ENCODE results near the gene TOM1L2.

The TOM1L2 gene

DNA sequence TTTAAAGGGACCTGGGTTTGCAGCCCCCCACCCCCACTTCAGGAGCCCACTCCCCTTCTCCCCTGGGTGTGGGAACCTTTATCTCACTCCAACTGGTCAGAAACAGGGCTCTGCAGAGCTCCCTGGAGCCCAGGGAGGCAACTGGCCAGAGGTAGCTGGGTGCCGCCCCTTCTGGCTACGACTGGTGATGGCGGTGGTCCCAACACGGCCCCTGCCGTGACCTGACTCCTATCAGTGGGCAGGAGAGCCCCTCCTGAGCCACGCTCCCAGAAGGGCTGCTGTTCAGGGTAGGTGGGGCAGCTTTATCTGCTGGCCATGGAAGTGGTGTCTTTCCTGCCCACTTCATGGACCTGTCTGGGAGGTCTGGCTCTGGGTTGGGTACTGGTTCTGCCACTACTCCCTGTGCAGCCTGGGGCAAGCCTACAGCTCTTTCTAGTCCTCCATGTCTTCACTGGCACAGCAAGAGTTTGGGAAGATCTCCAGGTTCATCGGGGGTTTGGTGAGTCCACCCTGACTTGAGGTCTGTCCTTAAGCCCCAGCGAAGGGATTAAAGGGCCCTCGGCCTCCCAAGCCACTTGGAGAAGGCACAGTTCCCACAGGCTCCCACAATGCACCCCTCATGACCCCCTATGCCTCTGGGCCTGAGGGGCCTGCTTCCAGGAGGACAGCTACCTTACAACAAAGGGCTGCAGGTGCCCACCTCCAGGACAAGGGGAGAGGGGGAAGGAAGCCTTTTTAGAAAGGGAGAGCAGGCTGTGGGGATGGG lies 129.9 kb downstream of the TOM1L2 start:
- peak overlapping the region; percentile 88 for H3K9ac ChIP-seq (ENCODE audit: low read length)
- peaks cover 15% of the 10 kb centered on the region for H3K36me3 ChIP-seq (ENCODE audit: control insufficient read depth, insufficient read depth, low read length, severe bottlenecking)
- no peaks in the 10 kb centered on the region for H3K9me3 ChIP-seq (ENCODE audit: control insufficient read depth, low read length)
- H3K27me3 ChIP-seq (replicated peaks; ENCODE audit: control insufficient read depth, insufficient read depth, low read length), result no peaks in the 10 kb centered on the region
- no peak for DNase-seq (ENCODE audit: low read depth)
- no peak overlapping the region for H3K4me3 ChIP-seq (ENCODE audit: low read length)
- H3K4me1 ChIP-seq (ENCODE audit: control insufficient read depth, insufficient read depth, low read length), result peaks cover 49% of the 10 kb centered on the region

DNA sequence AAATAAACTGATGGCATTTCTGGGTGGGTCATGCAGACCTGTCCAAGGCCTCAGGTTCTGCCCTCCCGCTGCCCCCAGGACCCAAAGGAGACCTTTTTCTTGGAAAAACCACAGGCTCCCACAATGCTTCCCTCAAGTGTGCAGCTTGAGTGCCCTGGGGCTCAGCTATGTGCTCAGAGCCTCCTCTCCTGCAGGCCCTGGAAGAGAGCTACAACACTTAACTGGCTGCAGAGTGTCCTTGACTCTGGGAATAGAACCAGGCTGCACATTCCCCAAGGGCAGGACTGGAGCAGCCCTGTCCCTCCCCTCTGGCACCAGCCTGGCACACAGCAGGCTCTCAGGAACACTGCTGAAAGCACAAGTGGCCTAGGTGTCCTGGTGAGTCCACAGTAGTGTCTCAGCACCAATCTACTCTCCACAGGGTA lies 130.6 kb downstream of the TOM1L2 start:
- no peaks in the 10 kb centered on the region for H3K9me3 ChIP-seq (ENCODE audit: control insufficient read depth, low read length)
- H3K36me3 ChIP-seq (ENCODE audit: control insufficient read depth, insufficient read depth, low read length, severe bottlenecking), result peaks cover 8% of the 10 kb centered on the region
- H3K4me1 ChIP-seq (ENCODE audit: control insufficient read depth, insufficient read depth, low read length), result peaks cover 50% of the 10 kb centered on the region
- H3K9ac ChIP-seq (ENCODE audit: low read length), result peak overlapping the region; percentile 88
- no peaks in the 10 kb centered on the region for H3K27me3 ChIP-seq (replicated peaks; ENCODE audit: control insufficient read depth, insufficient read depth, low read length)
- no peak for DNase-seq (ENCODE audit: low read depth)
- H3K4me3 ChIP-seq (ENCODE audit: low read length), result no peak overlapping the region

DNA sequence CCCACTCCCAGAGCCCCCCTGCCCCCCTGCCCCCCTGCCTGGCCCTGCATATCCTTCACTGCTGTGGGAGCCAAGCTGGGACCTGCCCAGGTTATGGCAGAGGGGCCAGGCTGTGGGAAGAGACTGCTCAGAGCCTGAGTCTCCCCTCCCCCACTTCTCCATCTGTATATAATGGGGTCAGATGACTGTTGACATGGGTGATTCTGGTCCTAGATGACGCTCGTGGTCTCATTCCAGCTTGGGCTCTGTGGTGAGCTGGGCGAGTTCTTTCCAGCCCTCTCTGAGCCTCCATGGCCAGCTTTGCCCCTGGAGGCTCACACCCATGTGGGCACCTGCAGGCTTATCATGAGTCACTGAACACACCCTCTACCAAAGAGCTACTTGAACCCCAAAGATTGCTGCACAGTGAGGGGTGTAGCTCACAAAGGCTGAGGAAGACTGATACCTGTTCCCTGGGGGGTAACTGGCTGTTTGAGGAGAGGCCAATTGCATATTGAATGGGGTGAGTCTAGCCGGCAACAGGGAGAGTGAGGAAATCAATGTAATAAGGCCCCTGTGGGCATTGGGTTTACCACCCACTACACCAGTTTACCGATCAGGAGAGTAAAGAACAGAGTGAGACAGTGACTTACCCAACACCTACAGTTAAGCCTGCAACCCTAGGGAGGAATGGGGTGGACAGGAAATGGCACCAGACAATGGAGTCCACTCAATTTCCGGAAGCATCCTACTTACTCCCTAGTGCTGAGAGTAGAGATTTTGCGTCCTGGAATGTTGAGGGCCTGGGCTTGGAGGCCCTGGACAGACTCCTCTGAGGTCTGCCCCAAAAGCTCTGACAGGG lies 131.2 kb downstream of the TOM1L2 start:
- DNase-seq (ENCODE audit: low read depth), result peak; percentile 29
- peak overlapping the region; percentile 88 for H3K9ac ChIP-seq (ENCODE audit: low read length)

DNA sequence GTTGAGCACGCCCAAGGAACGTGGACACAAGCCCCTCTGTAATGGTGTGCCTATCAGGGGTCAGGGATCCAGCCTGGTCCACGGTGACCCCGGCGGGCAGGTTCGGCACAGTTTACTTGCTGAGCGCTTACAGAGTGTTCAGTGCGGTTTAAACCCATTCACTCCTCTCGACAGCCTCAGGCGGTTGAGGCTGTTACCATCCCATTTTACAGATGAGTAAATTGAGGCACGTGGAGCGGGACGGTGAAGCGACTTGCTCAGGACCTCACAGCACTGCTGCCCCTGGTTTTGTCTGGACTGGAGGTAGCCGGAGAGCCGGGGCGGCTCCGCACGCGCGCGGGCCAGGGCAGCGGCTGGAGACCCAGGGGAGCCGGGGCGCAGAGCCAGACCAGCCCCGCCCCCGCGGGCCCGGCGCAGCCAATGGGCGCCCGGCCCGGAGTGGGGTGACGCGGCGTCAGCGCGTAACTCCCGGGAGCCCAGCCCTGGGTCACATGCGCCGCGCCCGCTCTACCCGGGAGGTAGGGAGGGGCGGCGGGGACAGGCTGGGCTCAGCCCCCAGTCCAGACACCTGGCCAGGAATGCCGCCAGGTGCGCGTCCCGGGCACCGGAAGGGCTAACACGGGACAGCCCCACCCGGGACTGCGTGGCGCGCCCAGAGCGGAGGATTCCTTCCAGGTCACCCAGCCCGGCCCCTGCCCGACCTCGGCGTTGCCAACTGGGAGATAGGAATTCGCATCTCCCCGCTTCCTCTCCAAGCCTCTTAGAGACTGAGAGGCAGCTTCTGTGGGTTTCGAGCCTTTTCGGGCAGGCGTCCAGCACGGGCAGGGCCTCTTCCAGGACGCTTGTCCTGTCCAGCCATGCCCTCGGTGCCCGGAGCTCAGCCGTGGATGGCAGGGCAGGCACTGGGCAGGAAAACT lies 132.2 kb downstream of the TOM1L2 start:
- Histone ChIP-seq H3K4me3 (ENCODE audit: low read length) (peak overlapping the region; percentile 74), H3K4me1 (ENCODE audit: control insufficient read depth, insufficient read depth, low read length) (peaks cover 60% of the 10 kb centered on the region), H3K36me3 (ENCODE audit: control insufficient read depth, insufficient read depth, low read length, severe bottlenecking) (no peaks in the 10 kb centered on the region), H3K9ac (ENCODE audit: low read length) (peak overlapping the region; percentile 88), H3K27me3 (replicated peaks; ENCODE audit: control insufficient read depth, insufficient read depth, low read length) (no peaks in the 10 kb centered on the region), H3K9me3 (ENCODE audit: control insufficient read depth, low read length) (no peaks in the 10 kb centered on the region)
- DNase-seq (ENCODE audit: low read depth), result peak; percentile 93

More for the DNA sequence above, 131.2 kb downstream of the TOM1L2 start:
- peaks cover 2% of the 10 kb centered on the region for H3K36me3 ChIP-seq (ENCODE audit: control insufficient read depth, insufficient read depth, low read length, severe bottlenecking)
- H3K4me1 ChIP-seq (ENCODE audit: control insufficient read depth, insufficient read depth, low read length), result peaks cover 51% of the 10 kb centered on the region
- no peaks in the 10 kb centered on the region for H3K9me3 ChIP-seq (ENCODE audit: control insufficient read depth, low read length)
- H3K4me3 ChIP-seq (ENCODE audit: low read length), result no peak overlapping the region
- no peaks in the 10 kb centered on the region for H3K27me3 ChIP-seq (replicated peaks; ENCODE audit: control insufficient read depth, insufficient read depth, low read length)

DNA sequence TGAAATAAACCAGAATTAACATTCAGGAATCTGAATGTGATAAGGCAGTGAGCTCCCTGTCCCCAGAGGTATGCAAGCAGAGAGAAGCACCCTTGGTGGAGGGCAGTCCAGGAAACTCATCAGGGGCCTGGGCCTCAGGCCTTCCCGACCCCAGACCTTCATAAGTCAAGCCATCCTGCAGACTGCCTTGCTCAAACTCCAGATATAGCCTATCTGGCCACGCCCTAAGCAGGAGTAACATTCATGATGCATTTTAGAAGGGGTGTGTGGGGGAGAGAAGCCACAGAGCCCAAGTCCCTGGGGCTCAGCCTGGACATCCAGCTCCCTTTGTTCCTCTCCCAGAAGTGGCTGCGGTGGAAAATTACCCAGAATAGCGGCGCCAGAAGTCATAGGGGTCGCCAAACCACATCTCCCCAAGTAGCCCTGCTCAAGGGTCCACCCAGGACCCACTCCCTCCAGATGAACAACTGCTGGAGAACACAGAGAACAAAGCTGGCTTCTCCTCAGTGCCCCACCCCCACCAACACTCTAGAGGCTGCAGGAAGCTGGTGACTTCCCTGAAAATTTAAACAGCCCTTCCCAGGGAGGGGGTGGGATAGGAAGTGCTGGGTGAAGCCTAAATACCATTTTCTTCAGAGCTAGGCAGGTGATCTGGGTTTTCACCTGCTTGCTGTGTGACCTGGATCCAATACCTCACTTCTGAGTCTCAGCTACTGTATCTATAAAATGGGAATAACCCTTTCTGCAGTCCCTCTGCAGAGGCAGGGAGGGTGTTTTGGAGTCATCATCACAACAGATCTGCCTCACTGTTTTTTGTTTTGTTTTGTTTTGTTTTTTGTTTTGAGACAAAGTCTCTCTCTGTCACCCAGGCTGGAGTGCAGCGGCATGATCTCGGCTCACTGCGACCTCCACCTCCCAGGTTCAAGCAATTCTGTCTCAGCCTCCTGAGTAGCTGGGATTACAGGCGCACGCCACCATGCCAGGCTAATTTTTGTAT lies 133.9 kb downstream of the TOM1L2 start:
- H3K9ac ChIP-seq (ENCODE audit: low read length), result peak overlapping the region; percentile 94
- H3K27me3 ChIP-seq (replicated peaks; ENCODE audit: control insufficient read depth, insufficient read depth, low read length), result no peaks in the 10 kb centered on the region
- no peak for DNase-seq (ENCODE audit: low read depth)
- H3K4me1 ChIP-seq (ENCODE audit: control insufficient read depth, insufficient read depth, low read length), result peaks cover 69% of the 10 kb centered on the region
- H3K9me3 ChIP-seq (ENCODE audit: control insufficient read depth, low read length), result no peaks in the 10 kb centered on the region
- no peaks in the 10 kb centered on the region for H3K36me3 ChIP-seq (ENCODE audit: control insufficient read depth, insufficient read depth, low read length, severe bottlenecking)
- peak overlapping the region; percentile 90 for H3K4me3 ChIP-seq (ENCODE audit: low read length)

DNA sequence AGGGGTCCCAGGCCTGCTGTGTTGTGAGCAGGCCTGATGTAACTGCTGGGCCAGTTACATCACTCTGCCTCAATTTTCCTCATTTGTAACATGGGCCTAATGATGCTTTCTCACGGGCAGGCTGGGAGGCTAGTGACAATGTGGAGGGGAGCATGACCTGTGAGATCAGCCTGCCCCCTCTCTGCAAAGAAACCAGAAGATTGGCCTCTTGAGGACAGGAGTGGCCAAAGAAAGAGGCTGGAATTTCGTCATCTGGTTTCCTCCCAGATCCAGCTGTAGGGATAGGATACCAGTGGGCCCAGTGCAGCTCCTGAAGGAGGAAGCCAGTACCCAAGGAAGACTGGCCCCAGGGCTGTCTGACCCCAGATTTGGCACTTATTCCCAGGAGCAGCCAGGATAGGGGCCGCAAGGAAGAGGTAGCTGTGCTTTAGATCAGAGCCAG lies 134.8 kb downstream of the TOM1L2 start:
- Histone ChIP-seq H3K4me3 (ENCODE audit: low read length) (peak overlapping the region; percentile 90), H3K27me3 (replicated peaks; ENCODE audit: control insufficient read depth, insufficient read depth, low read length) (no peaks in the 10 kb centered on the region), H3K9ac (ENCODE audit: low read length) (peak overlapping the region; percentile 94), H3K4me1 (ENCODE audit: control insufficient read depth, insufficient read depth, low read length) (peaks cover 65% of the 10 kb centered on the region), H3K9me3 (ENCODE audit: control insufficient read depth, low read length) (no peaks in the 10 kb centered on the region), H3K36me3 (ENCODE audit: control insufficient read depth, insufficient read depth, low read length, severe bottlenecking) (no peaks in the 10 kb centered on the region)
- DNase-seq (ENCODE audit: low read depth), result peak; percentile 69

DNA sequence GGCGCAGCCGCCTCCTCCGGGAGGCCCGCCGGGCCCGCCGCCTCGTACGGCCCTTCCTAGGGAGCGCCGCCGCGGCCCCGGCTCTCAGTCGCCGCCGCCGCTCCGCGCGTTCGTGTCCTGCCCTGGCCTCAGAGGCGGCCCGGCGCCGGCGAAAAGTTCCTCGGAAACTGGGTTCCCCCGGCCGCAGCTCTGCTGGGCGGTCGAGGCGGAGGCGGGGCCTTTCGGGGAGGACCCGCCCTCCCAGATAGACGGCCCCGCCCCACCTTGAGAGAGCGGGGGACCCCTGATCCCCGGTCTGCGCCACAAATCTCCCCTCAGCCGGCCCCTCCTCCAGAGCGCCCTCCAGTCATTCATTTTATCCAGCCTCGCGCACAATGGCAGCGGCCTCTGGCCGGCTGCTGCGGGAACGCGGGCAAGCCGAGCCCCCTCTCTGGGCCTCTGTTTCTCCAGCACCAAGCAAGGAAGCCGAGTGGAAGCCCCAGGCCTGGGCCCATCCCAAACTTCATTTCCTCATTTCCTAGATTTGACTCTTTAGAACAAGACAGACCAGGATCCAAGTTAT lies 135.3 kb downstream of the TOM1L2 start, which contains the start of gene SREBF1:
Gene SREBF1 (minus strand): TSS at position 169 of the 562 bp plus-strand sequence. CDS start 169 bp downstream, outside the sequence.
- Histone ChIP-seq H3K4me3 (ENCODE audit: low read length) (peak within 1 kb of the TSS; percentile 90), H3K27me3 (replicated peaks; ENCODE audit: control insufficient read depth, insufficient read depth, low read length) (no peaks in the 10 kb centered on the region), H3K4me1 (ENCODE audit: control insufficient read depth, insufficient read depth, low read length) (peaks cover 65% of the 10 kb centered on the region), H3K9me3 (ENCODE audit: control insufficient read depth, low read length) (no peaks in the 10 kb centered on the region), H3K36me3 (ENCODE audit: control insufficient read depth, insufficient read depth, low read length, severe bottlenecking) (no peaks in the 10 kb centered on the region), H3K9ac (ENCODE audit: low read length) (peak within 1 kb of the TSS; percentile 94)
- DNase-seq (ENCODE audit: low read depth), result peak; percentile 84

DNA sequence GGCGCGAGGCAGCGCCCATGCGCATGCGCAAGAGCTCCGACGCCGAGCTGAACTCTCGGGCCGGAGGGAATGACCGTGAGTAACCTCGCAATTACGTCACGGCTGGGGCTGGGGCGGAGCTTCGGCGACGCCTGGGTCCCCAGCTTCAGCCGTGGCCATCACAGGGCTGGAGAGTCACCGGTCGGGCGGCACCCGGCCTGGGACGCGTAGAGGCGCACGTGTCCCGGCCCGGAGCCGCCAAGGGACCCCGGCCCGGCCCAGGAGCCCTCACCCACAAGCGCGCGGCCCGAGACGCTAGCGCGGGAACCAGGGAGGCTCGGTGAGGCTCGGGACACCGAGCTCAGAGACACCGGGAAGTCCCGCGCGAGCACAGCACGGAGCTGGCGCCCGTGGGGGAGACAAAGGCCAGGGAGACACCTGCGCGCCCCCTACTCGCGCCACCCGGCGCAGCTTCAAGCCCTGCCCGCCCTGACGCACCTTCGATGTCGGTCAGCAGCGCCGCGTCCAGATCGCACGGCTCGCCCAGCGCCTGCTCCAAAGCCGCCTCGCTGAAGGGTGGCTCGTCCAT lies 135.9 kb downstream of the TOM1L2 start:
- peak overlapping the region; percentile 94 for H3K9ac ChIP-seq (ENCODE audit: low read length)
- H3K36me3 ChIP-seq (ENCODE audit: control insufficient read depth, insufficient read depth, low read length, severe bottlenecking), result no peaks in the 10 kb centered on the region
- peak overlapping the region; percentile 90 for H3K4me3 ChIP-seq (ENCODE audit: low read length)
- DNase-seq (ENCODE audit: low read depth), result peak; percentile 98
- H3K27me3 ChIP-seq (replicated peaks; ENCODE audit: control insufficient read depth, insufficient read depth, low read length), result no peaks in the 10 kb centered on the region
- no peaks in the 10 kb centered on the region for H3K9me3 ChIP-seq (ENCODE audit: control insufficient read depth, low read length)
- H3K4me1 ChIP-seq (ENCODE audit: control insufficient read depth, insufficient read depth, low read length), result peaks cover 65% of the 10 kb centered on the region

DNA sequence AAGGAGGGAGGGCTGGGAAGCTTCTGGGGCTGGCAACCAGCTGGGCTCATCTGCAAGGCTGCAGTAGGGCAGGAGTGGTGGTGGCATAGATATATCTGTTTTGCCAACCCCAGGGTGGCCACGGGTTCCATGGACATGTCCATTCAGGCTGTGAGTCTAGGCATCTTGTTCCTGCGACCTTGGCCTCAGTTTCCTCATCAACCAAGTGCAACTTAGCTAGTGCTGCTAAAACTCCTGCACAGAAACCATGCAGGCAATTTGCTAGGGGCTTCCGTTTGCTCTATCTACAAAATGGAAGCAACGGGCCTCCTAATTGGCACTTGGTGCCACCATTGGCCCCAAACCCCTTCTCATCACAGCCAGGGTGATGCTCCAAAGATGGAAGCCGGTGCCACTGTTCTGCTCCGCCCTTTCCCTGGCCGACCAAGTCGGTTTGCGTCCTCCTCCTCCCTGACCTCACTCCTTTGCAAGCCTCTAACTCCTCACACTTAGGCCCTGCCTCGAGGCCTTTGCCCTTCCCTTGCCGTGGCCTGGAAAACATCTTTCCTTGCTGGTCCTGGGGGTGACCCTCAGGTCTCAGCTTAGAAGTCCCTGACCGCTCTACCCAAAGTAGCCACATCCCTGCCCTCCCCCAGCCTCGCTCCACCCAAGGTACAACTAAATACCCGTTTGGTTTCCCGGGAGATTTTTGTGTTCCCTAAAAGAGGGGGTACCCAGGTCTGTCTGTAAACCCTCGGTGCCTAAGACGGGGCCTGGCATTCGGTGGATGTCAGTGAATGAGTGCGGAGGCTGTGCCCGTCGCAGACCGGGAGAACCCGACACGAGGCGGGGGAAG lies 136.6 kb downstream of the TOM1L2 start:
- H3K27me3 ChIP-seq (replicated peaks; ENCODE audit: control insufficient read depth, insufficient read depth, low read length), result no peaks in the 10 kb centered on the region
- peaks cover 65% of the 10 kb centered on the region for H3K4me1 ChIP-seq (ENCODE audit: control insufficient read depth, insufficient read depth, low read length)
- no peaks in the 10 kb centered on the region for H3K9me3 ChIP-seq (ENCODE audit: control insufficient read depth, low read length)
- H3K4me3 ChIP-seq (ENCODE audit: low read length), result peak overlapping the region; percentile 90
- DNase-seq (ENCODE audit: low read depth), result no peak
- no peaks in the 10 kb centered on the region for H3K36me3 ChIP-seq (ENCODE audit: control insufficient read depth, insufficient read depth, low read length, severe bottlenecking)
- peak overlapping the region; percentile 94 for H3K9ac ChIP-seq (ENCODE audit: low read length)

All from adipocyte (in vitro differentiated cells).